Neural cell (in vitro differentiated cells): Measurements from ENCODE around the gene ZBTB25. TPM values are rescaled to one million over a fixed set of nuclear protein-coding genes. Genes with fewer than 3 reads are reported as not detected.

ENCODE experiments used
- H2AFZ ChIP-seq: fragments of 200-600, 300-800 bp; sonication (generic), shearing (Covaris generic); 2 replicates; pipeline ENCODE4 v1.6.0; 2014; ENCODE audit warnings: low read depth, mild to moderate bottlenecking, antibody characterized with exemption, low read length, moderate library complexity
- H3F3A ChIP-seq: fragments of 200-600 bp; shearing (Covaris generic); 2 replicates; pipeline ENCODE4 v1.6.1; 2016; ENCODE audit warnings: mild to moderate bottlenecking, moderate library complexity, mixed read lengths, antibody characterized with exemption, low read length; ENCODE audit not compliant: insufficient read depth, poor library complexity, severe bottlenecking
- H3K27ac ChIP-seq: fragments of 200-600, 300-800 bp; sonication (generic), shearing (Covaris generic); 2 replicates; pipeline ENCODE4 v1.5.1; 2014; ENCODE audit warnings: mild to moderate bottlenecking, low read length, moderate library complexity
- H3K27me3 ChIP-seq: fragments of 300-800, 200-600 bp; sonication (generic), shearing (Covaris generic); 2 replicates; pipeline ENCODE4 v1.6.0; 2014; ENCODE audit warnings: mild to moderate bottlenecking, low read depth, low read length, moderate library complexity; ENCODE audit not compliant: insufficient read depth
- H3K36me3 ChIP-seq: fragments of 300-800, 200-600 bp; sonication (generic), shearing (Covaris generic); 2 replicates; pipeline ENCODE4 v1.5.1; 2014; ENCODE audit warnings: mild to moderate bottlenecking, antibody characterized with exemption, low read length, moderate library complexity; ENCODE audit not compliant: insufficient read depth
- H3K4me2 ChIP-seq: fragments of 300-800, 200-600 bp; sonication (generic), shearing (Covaris generic); 2 replicates; pipeline ENCODE4 v1.6.0; 2014; ENCODE audit warnings: mild to moderate bottlenecking, low read length
- H3K4me3 ChIP-seq: fragments of 300-800, 200-600 bp; sonication (generic), shearing (Covaris generic); 2 replicates; pipeline ENCODE4 v1.5.1; 2014; ENCODE audit warnings: mild to moderate bottlenecking, low read length, moderate library complexity
- H3K79me2 ChIP-seq: fragments of 200-600 bp; shearing (Covaris generic); replicated peaks from 2 replicates; pipeline ENCODE4 v1.6.0; 2014; ENCODE audit warnings: mild to moderate bottlenecking, low read length, moderate library complexity; ENCODE audit not compliant: insufficient read depth
- H3K9ac ChIP-seq: fragments of 300-800, 200-600 bp; sonication (generic), shearing (Covaris generic); 2 replicates; pipeline ENCODE4 v1.6.1; 2016; ENCODE audit warnings: mild to moderate bottlenecking, low read length, mixed read lengths
- H3K9me2 ChIP-seq: fragments of 200-600 bp; shearing (Covaris generic); 2 replicates; pipeline ENCODE4 v1.6.1; 2016; ENCODE audit warnings: mild to moderate bottlenecking, low read length, mixed read lengths; ENCODE audit not compliant: insufficient read depth
- H3K9me3 ChIP-seq: fragments of 200-600, 300-800 bp; sonication (generic), shearing (Covaris generic); 2 replicates; pipeline ENCODE4 v1.6.1; 2016; ENCODE audit warnings: mild to moderate bottlenecking, mixed run types, low read length, moderate library complexity, mixed read lengths
- H4K20me1 ChIP-seq: fragments of 200-600 bp; shearing (Covaris generic); 2 replicates; pipeline ENCODE4 v1.6.1; 2016; ENCODE audit warnings: mild to moderate bottlenecking, mixed run types; ENCODE audit not compliant: insufficient read depth
- CTCF ChIP-seq: fragments of 450-650 bp; IDR thresholded peaks from 2 replicates; pipeline ENCODE4 v1.5.1; 2014; ENCODE audit warnings: antibody characterized with exemption, mild to moderate bottlenecking, moderate library complexity; ENCODE audit not compliant: poor library complexity, severe bottlenecking
- EP300 ChIP-seq: fragments of 450-650 bp; conservative IDR thresholded peaks from 2 replicates; pipeline ENCODE4 v1.6.1; 2014; ENCODE audit warnings: antibody characterized with exemption, mild to moderate bottlenecking, moderate library complexity; ENCODE audit not compliant: poor library complexity, severe bottlenecking
- EZH2 ChIP-seq: fragments of 200-600, 300-800 bp; shearing (Covaris generic), sonication (generic); IDR thresholded peaks from 2 replicates; pipeline ENCODE4 v1.6.1; 2014; ENCODE audit warnings: antibody characterized with exemption, low read length, borderline replicate concordance, mild to moderate bottlenecking; ENCODE audit not compliant: insufficient read depth, poor library complexity, severe bottlenecking
- MXI1 ChIP-seq: fragments of 450-650 bp; conservative IDR thresholded peaks from 2 replicates; pipeline ENCODE4 v1.6.1; 2014; ENCODE audit warnings: antibody characterized with exemption, mild to moderate bottlenecking; ENCODE audit not compliant: poor library complexity, severe bottlenecking
- POLR2AphosphoS5 ChIP-seq: IDR thresholded peaks from 2 replicates; pipeline ENCODE4 v1.6.1; 2012
- RAD21 ChIP-seq: fragments of 450-650 bp; conservative IDR thresholded peaks from 2 replicates; pipeline ENCODE4 v1.6.1; 2014; ENCODE audit warnings: antibody characterized with exemption, mild to moderate bottlenecking, moderate library complexity
- REST ChIP-seq: IDR thresholded peaks from 2 replicates; pipeline ENCODE4 v1.6.1; 2012; ENCODE audit warnings: borderline replicate concordance
- SMC3 ChIP-seq: fragments of 450-650 bp; conservative IDR thresholded peaks from 2 replicates; pipeline ENCODE4 v1.6.1; 2014; ENCODE audit warnings: antibody characterized with exemption, mild to moderate bottlenecking, moderate library complexity; ENCODE audit not compliant: poor library complexity
- TAF1 ChIP-seq: IDR thresholded peaks from 2 replicates; pipeline ENCODE4 v1.6.1; 2012; ENCODE audit warnings: low read depth
- polyA plus RNA-seq: library from polyadenylated mRNA; depleted of rRNA; stranded (reverse); fragments of >200 nt; gene quantifications from 2 replicates; pipeline ENCODE4 v1.2.3, GENCODE V29; 2014

The ZBTB25 gene
- polyA plus RNA-seq, 1 donor from 2014 or later, result 5.3 TPM

GRCh38 chr14:64493455-64493854 is 10.2 kb downstream of the ZBTB25 start:
- Histone ChIP-seq H3K79me2 (no peaks in the 10 kb centered on the region), H4K20me1 (no peaks in the 10 kb centered on the region), H3K9me2 (no peaks in the 10 kb centered on the region), H3K9ac (no peak overlapping the region), H3K27ac (peak overlapping the region; percentile 59), H3K4me3 (peak overlapping the region; percentile 28), H2AFZ (no peak overlapping the region), H3K36me3 (no peaks in the 10 kb centered on the region), H3K27me3 (no peaks in the 10 kb centered on the region), H3K4me2 (peak overlapping the region; percentile 4), H3K9me3 (no peaks in the 10 kb centered on the region), H3F3A (no peaks in the 10 kb centered on the region)
- no peak for TF ChIP-seq SMC3
- no peak for TF ChIP-seq RAD21
- no peak for TF ChIP-seq CTCF
- peak; percentile 91 for TF ChIP-seq EP300
- TF ChIP-seq MXI1, result peak; percentile 56
- no peak for TF ChIP-seq TAF1
- TF ChIP-seq POLR2AphosphoS5, result peak; percentile 77
- TF ChIP-seq EZH2, result no peak
- TF ChIP-seq REST, result peak; percentile 97

- Histone ChIP-seq H4K20me1 (no peaks in the 10 kb centered on the region), H3K79me2 (no peaks in the 10 kb centered on the region), H3K9ac (no peak overlapping the region), H3K9me3 (no peaks in the 10 kb centered on the region), H2AFZ (no peak overlapping the region), H3K4me2 (no peak overlapping the region), H3K27me3 (no peaks in the 10 kb centered on the region), H3F3A (no peaks in the 10 kb centered on the region), H3K4me3 (no peak overlapping the region), H3K27ac (no peak overlapping the region), H3K36me3 (no peaks in the 10 kb centered on the region), H3K9me2 (no peaks in the 10 kb centered on the region)
- TF ChIP-seq EZH2 (no peak), SMC3 (no peak), EP300 (no peak), REST (no peak), MXI1 (no peak), RAD21 (no peak), POLR2AphosphoS5 (no peak), TAF1 (no peak), CTCF (no peak)
Observed at GRCh38 chr14:64491637-64492036, 12.0 kb downstream of the ZBTB25 start.
